MG63 (cell line): Measurements from ENCODE around the gene ACSM3. TPM values are rescaled to one million over a fixed set of nuclear protein-coding genes. Genes with fewer than 3 reads are reported as not detected.
"Not testable (repeated sequence)": the region's sequence is repeated elsewhere in the genome, so short reads cannot be mapped to it uniquely, and the experiment has no call there.

Experiments
- DNase-seq: peaks from one replicate; pipeline ENCODE4 v3.0.0-alpha.2; 2020
- H3K27me3 ChIP-seq: fragments of 250-450 bp; sonication (Bioruptor Pico); 2 replicates; pipeline ENCODE4 v1.5.1; 2020; ENCODE audit warnings: mild to moderate bottlenecking, moderate library complexity
- H3K36me3 ChIP-seq: fragments of 250-450 bp; sonication (Bioruptor Pico); 2 replicates; pipeline ENCODE4 v1.5.1; 2020; ENCODE audit warnings: mild to moderate bottlenecking, moderate library complexity
- H3K4me3 ChIP-seq: fragments of 250-450 bp; sonication (Bioruptor Pico); 2 replicates; pipeline ENCODE4 v1.5.1; 2020; ENCODE audit warnings: mild to moderate bottlenecking, moderate library complexity
- H3K9me3 ChIP-seq: fragments of 250-450 bp; sonication (Bioruptor Pico); 2 replicates; pipeline ENCODE4 v1.5.1; 2020; ENCODE audit warnings: mild to moderate bottlenecking, moderate library complexity
- total RNA-seq: library from RNA; depleted of rRNA; stranded (reverse); fragments of >200 nt; shearing (Covaris generic); gene quantifications from 2 replicates; pipeline ENCODE4 v1.2.3, GENCODE V29; 2014; ENCODE audit warnings: low replicate concordance; rRNA removed

Gene ACSM3
- 0.23 TPM in 1 of 2 replicates, not detected in the other for total RNA-seq

- Histone ChIP-seq H3K9me3 (peaks cover 6% of the 10 kb centered on the region; the same call in 1 of the 2 replicates), H3K27me3 (peaks cover 14% of the 10 kb centered on the region), H3K36me3 (no peaks in the 10 kb centered on the region), H3K4me3 (peak within 1 kb of the TSS; percentile 49)
- peak; percentile 72 for DNase-seq
Observed at GRCh38 chr16:20763461-20764232, at the start of gene ACSM3. ACSM3 (plus strand) TSS chr16:20764014; CDS start chr16:20770035, 6,021 bp downstream.

- not testable (repeated sequence) for H3K27me3 ChIP-seq, H3K9me3 ChIP-seq, H3K4me3 ChIP-seq, DNase-seq, H3K36me3 ChIP-seq
Observed at GRCh38 chr16:20717718-20718117, 46.1 kb upstream of the ACSM3 start.

- no peaks in the 10 kb centered on the region for H3K27me3 ChIP-seq
- H3K36me3 ChIP-seq, result no peaks in the 10 kb centered on the region
- no peaks in the 10 kb centered on the region for H3K9me3 ChIP-seq
- DNase-seq, result no peak
- H3K4me3 ChIP-seq, result no peak overlapping the region
Observed at GRCh38 chr16:20720251-20720650, 43.6 kb upstream of the ACSM3 start.

- no peak for DNase-seq
- H3K4me3 ChIP-seq, result no peak overlapping the region
- H3K36me3 ChIP-seq, result no peaks in the 10 kb centered on the region
- H3K9me3 ChIP-seq, result no peaks in the 10 kb centered on the region
- H3K27me3 ChIP-seq, result no peaks in the 10 kb centered on the region
Observed at GRCh38 chr16:20726661-20727060, 37.2 kb upstream of the ACSM3 start.

GRCh38 chr16:20727181-20727580 lies 36.6 kb upstream of the ACSM3 start:
- Histone ChIP-seq H3K4me3 (no peak overlapping the region), H3K9me3 (no peaks in the 10 kb centered on the region), H3K36me3 (no peaks in the 10 kb centered on the region), H3K27me3 (no peaks in the 10 kb centered on the region)
- no peak for DNase-seq

- H3K4me3 ChIP-seq, result no peak overlapping the region
- H3K9me3 ChIP-seq, result no peaks in the 10 kb centered on the region
- no peak for DNase-seq
- H3K36me3 ChIP-seq, result peaks cover 2% of the 10 kb centered on the region; the same call in 1 of the 2 replicates
- H3K27me3 ChIP-seq, result no peaks in the 10 kb centered on the region
Observed at GRCh38 chr16:20729141-20729540, 34.7 kb upstream of the ACSM3 start.

- Histone ChIP-seq H3K36me3 (peaks cover 45% of the 10 kb centered on the region), H3K27me3 (no peaks in the 10 kb centered on the region), H3K9me3 (no peaks in the 10 kb centered on the region), H3K4me3 (no peak overlapping the region)
- DNase-seq, result no peak
Observed at GRCh38 chr16:20734056-20734455, 29.8 kb upstream of the ACSM3 start.

GRCh38 chr16:20734782-20735181 lies 29.0 kb upstream of the ACSM3 start:
- Histone ChIP-seq H3K27me3 (no peaks in the 10 kb centered on the region), H3K9me3 (no peaks in the 10 kb centered on the region), H3K4me3 (no peak overlapping the region), H3K36me3 (peaks cover 46% of the 10 kb centered on the region)
- DNase-seq, result no peak

GRCh38 chr16:20735490-20735889 lies 28.3 kb upstream of the ACSM3 start:
- DNase-seq, result no peak
- Histone ChIP-seq H3K9me3 (no peaks in the 10 kb centered on the region), H3K27me3 (no peaks in the 10 kb centered on the region), H3K36me3 (peaks cover 52% of the 10 kb centered on the region), H3K4me3 (no peak overlapping the region)

GRCh38 chr16:20740007-20740883 lies 23.6 kb upstream of the ACSM3 start:
- H3K27me3 ChIP-seq, result no peaks in the 10 kb centered on the region
- H3K9me3 ChIP-seq, result no peaks in the 10 kb centered on the region
- H3K4me3 ChIP-seq, result peak overlapping the region; percentile 99
- H3K36me3 ChIP-seq, result peaks cover 45% of the 10 kb centered on the region
- peak; percentile 10 for DNase-seq

- peak overlapping the region; percentile 99 for H3K4me3 ChIP-seq
- no peaks in the 10 kb centered on the region for H3K9me3 ChIP-seq
- DNase-seq, result peak; percentile 86
- H3K27me3 ChIP-seq, result no peaks in the 10 kb centered on the region
- H3K36me3 ChIP-seq, result peaks cover 39% of the 10 kb centered on the region
Observed at GRCh38 chr16:20740901-20741521, 22.8 kb upstream of the ACSM3 start.

GRCh38 chr16:20741554-20742285 lies 22.1 kb upstream of the ACSM3 start, which contains the start of gene THUMPD1:
THUMPD1 (minus strand) TSS chr16:20741818; CDS start chr16:20741739, 79 bp downstream.
- Histone ChIP-seq H3K9me3 (no peaks in the 10 kb centered on the region), H3K27me3 (no peaks in the 10 kb centered on the region), H3K4me3 (peak within 1 kb of the TSS; percentile 99), H3K36me3 (peaks cover 33% of the 10 kb centered on the region)
- peak; percentile 97 for DNase-seq

- Histone ChIP-seq H3K9me3 (no peaks in the 10 kb centered on the region), H3K27me3 (no peaks in the 10 kb centered on the region), H3K4me3 (no peak overlapping the region), H3K36me3 (peaks cover 14% of the 10 kb centered on the region)
- no peak for DNase-seq
Observed at GRCh38 chr16:20743591-20743990, 20.2 kb upstream of the ACSM3 start.

GRCh38 chr16:20744922-20745440 lies 18.8 kb upstream of the ACSM3 start:
- Histone ChIP-seq H3K27me3 (no peaks in the 10 kb centered on the region), H3K36me3 (peaks cover 8% of the 10 kb centered on the region), H3K4me3 (no peak overlapping the region), H3K9me3 (no peaks in the 10 kb centered on the region)
- no peak for DNase-seq

GRCh38 chr16:20746461-20746860 lies 17.4 kb upstream of the ACSM3 start:
- H3K27me3 ChIP-seq, result peaks cover under 1% of the 10 kb centered on the region; the same call in 1 of the 2 replicates
- no peak overlapping the region for H3K4me3 ChIP-seq
- DNase-seq, result no peak
- no peaks in the 10 kb centered on the region for H3K36me3 ChIP-seq
- no peaks in the 10 kb centered on the region for H3K9me3 ChIP-seq
